T-helper 1 cell treated with Interleukin-12 subunit alpha and Interleukin-12 subunit beta and Interleukin-4 antibody, amounts not matched to agents 30 ng/mL and 1 ng/mL, for 36 hours (primary cell): ENCODE measurements around the gene MYRFL. TPM values are rescaled to one million over a fixed set of nuclear protein-coding genes. Genes with fewer than 3 reads are reported as not detected.

Experiments
- intact Hi-C: fragments of 100-400 bp; cut with micrococcal nuclease; formaldehyde crosslinking; loops from one replicate; pipeline ENCODE4 v1.15.1; 2024
- total RNA-seq: library from RNA; stranded (reverse); gene quantifications from 2 replicates; pipeline ENCODE4 v1.2.3, GENCODE V29; 2022

MYRFL gene
- total RNA-seq, 1 donor from 2014 or later, result 0.10 TPM

DNA sequence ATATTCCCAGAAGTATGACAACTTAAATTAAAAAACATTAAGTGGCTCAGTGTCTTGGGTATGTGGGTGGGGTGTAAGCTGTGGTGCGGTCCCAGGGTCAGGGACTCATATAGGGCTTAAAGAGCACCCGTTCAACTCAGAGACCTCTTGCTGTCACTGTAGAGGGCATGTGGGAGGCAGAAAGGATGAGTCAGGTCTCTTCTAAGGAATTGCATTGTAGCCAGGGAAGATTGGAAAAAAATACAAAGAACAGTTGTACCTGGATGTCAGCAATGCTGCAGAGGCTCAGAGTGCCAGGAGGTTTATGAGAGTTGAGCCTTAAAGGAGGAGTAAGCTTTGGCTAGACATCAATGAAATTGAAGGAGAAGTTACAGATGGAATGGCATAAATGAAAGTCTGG is 104.1 kb downstream of the MYRFL start:
- intact Hi-C loops, result no loop called here

DNA sequence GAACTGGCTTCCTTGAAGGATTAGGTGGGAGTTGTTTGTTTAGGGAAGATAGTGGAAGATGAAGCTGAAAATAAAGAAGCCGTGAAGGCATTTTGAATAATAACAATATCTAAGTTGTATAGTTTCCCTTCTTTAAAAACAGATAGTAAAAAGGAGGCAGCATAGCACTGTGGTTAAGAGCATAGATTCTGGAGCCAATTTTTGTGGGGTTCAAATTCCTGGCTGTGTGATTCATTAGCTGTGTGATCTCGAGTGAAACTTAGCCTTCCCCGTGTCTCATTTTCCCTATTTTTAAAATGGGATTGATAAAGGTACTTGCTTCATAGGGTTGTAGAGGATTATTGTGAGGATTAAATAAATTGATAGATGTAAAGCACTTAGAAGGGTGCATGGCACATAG is 104.5 kb downstream of the MYRFL start:
- intact Hi-C loops, result no loop called here

DNA sequence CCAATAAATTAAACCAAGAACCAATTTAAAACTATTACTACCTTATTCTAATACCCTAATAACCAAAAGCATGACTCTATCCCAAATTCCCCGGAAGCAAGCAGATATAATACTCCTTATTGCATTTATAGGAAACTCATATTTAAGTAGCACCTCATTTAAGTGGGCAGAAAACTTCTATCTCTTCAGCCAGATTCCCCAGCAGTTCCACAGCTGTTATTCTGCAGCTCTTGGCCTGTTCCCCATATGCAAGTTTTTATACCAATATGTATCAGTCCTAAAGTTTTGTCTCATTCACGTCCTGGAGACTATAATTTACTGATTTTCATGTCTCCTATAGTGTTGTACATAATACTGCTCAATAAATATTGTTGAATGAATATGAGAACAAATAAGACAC is 106.5 kb downstream of the MYRFL start:
- intact Hi-C loops, result no loop called here

DNA sequence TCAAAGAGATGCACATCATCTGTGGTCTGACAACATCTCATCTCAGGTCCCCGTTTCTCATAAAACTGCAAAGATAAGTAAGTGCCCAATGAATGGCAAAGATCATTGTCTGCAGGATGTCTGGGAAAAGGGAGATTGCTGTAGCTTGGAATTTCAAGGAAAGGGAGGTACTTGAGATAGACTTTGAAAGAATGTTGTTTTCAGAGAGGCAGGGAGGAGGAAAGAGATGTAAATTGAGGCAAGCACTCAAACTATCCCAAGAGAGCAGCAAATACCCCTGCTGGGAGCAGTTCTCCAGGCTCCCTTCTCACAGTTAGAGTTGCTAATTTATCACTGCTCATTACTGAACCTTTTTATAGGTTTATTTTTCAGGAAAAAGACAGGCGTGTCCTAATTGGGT is 107.1 kb downstream of the MYRFL start:
- intact Hi-C loops, result no loop called here

DNA sequence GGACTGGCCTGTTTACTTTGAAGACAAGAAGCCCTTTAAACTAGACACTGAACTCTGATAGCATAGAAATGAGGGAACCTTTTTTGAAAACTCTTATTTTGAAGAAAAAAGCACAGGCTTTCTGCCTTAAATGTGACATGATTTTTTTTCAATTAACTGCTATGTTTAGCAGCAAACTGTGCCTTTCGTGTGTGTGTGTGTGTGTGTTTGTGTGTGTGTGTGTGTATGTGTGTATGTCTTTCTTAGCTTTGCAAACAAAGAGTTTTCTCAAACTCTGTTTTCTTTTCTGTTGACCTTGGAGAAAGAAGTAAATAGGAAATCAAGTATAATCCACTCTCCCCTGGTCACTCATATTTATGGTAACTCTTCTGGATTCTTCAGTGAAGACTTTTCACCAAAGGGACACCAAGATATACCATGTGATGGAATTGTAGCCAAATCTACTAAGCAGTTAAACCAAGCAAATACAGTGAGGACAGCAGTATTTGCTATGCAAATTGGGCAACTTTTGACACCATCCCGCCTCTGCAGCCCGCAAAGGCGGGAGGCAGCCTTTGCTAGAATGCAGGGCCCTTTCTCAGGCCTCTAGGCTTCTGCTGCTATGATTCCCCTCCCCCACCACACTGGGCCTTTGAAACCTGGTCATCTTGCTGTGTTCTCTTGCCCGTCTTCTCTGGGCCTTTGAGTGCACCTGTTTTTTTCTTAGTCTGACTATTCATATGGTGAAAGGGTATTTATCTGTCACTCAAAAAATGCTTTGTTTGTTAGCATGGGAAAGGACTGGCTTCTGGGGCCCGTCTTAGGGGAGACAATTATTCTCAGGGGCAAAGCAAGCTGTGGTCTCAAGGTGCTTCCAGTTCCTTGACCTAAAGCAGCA is 107.9 kb downstream of the MYRFL start:
- intact Hi-C loops, result no loop called here

DNA sequence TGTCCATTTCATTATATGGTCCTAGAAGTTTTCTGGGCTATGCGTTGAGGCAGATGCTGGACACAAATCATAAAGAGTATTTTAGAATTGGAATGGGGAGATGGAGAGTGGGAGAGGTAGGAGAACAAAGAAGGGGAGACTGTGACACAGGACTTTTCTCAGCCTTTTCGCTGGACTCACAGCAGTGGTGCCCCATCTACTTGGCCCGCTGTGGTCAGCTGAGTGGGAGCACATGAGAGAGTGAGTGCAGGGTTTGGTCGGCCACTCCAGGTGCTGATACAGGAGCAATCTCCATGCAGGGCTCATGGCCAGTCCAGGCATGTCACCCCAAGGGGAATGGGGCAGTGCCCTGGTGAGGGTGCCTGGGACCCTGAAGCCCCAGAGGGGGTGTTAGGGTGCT is 109.0 kb downstream of the MYRFL start:
- intact Hi-C loops, result no loop called here

DNA sequence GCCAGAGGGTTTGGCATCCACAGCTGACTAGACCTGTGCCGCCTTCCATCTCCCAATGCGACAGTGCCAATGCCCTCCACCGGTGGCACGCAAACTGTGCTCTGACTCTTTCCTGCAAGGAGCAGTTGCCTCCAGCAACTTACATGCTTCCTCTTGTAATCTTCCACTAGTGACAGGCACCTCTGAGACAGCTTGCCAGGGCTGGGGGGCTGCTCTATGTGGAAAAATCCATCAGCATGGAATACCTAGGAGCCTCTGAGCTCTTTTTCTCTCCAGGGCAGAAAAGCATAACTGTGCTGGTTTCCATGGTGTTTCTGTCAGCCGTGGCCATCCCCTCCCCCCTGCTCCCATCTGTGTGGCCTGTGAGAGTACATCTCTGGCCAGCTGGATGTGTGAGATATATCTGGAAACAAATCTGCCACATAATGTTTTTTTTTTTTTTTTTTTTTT is 110.6 kb downstream of the MYRFL start:
- intact Hi-C loops, result no loop called here

DNA sequence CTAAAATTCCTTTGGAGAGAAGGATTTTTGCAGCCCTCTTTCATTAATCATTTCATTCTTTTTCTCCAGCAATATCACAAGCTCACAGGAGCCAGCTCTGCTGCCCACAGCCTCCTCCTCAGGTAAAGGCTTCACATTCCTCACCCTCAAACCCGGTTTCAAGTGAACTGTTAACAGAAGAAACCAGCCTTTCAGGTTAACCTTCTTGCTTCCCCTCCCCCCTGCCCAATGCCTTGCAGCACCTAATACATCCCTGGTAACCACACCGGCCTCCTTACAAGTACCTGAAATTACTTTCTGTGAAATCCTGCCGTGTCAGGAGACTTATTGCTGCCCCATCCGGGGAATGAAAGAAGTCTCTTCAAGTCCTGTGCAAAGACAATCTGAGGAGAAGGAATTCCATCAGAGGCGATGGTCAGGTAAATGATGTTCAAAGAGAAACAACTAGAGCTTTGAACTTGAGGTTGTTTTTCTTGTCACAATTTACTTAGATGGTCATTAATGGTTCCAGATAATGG is 111.2 kb downstream of the MYRFL start:
- intact Hi-C loops, result no loop called here

DNA sequence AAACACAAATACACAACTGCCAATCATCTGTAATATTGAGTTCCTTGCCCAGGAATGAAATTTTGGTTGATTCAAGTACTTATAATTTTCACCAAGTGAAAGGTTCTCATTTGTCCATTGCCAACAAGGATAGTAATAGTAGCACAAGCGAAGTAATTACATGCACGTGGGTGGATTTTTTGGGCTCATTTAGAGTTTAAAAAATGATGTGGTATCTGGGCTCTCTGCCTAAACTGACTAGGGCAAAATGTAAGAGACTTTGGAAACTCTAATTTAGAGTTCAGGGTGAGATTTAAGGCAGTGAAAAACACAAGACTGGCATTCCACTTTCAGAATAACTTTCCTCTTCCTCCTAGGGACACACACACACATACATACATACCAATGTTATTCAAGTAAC is 111.7 kb downstream of the MYRFL start:
- intact Hi-C loops, result no loop called here

DNA sequence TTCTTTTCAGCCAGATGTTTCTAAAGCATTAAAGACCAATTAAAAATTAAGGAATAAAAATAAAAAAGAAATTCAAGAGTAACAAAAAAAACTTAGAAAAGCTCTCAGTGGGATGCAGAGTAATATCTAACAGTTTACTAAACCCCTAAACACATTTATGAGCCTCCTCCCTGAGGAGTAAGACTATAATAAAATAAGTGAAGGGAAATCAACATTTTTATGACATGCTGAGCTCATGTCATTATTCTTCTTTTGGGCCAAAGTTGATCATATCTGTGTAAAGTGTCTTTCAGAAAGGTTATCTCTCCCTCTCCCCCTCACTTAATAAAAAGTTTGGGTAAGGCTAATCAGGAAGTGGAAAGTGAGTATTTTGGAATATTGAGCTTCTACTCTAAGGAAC is 122.1 kb downstream of the MYRFL start:
- intact Hi-C loops, result no loop called here

DNA sequence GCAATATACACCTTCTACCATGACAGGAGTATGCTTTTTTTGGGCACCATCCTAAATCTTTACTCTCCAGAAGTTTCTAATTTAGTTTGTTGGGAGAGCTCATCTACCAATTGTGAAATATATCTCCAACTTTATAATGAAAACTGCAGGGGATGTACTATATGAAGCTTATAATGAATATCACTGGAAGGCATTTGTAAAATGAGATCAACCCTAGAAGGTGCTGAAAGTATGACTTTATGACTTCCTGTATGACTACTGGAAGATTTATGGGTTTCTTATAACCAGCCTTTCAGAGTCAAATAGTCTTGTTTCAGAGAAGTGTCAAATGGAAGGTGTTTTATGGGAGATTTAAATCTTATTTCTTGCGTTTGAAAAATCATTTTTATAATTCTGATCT is 122.9 kb downstream of the MYRFL start:
- intact Hi-C loops, result no loop called here

DNA sequence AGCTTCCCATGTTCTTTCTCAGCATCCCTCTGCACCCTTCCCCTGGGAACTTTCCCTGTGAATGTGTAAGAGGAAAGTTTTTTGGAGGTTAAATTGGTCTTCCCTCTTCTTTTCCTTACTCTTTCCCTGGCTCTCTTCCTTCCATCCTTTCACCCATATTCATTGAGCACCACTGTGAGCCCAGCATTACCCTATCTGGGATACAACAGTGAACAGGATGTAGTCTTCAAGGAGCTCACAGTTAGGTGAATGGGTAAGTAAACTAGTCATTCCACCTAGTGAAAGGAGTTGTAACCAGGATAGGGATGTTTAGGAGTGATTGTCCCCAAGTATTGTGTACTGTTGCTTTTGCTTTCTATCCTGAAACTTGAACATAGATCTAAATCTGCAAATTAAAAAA is 123.8 kb downstream of the MYRFL start:
- intact Hi-C loops, result no loop called here

DNA sequence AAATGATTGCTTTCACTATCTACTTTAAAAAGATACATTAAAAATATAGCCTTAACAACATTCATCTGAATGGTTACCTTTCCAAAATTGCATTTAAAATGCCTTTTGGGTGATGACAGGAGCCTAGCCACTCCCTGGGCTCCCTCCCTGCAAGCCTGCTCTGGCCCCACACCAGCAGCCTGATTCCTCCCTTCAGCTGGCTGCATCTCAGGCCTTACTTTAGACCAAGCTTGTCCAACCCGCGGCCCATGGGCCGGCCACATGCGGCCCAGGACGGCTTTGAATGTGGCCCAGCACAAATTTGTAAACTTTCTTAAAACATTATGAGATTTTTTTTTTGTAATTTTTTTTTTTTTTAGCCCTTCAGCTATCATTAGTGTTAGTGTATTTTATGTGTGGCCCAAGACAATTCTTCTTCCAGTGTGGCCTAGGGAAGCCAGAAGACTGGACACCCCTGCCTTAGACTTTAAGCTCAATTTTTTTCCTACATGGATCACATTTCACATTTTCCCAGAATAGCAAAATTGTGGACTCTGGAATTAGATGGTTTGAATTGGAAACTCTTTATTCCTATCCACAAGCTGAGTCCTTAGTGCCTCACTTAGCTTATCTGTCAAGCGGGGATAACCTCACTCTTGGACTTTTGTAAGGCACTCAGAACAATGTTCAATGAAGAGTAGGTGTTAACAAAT is 124.4 kb downstream of the MYRFL start:
- intact Hi-C loops, result no loop called here

DNA sequence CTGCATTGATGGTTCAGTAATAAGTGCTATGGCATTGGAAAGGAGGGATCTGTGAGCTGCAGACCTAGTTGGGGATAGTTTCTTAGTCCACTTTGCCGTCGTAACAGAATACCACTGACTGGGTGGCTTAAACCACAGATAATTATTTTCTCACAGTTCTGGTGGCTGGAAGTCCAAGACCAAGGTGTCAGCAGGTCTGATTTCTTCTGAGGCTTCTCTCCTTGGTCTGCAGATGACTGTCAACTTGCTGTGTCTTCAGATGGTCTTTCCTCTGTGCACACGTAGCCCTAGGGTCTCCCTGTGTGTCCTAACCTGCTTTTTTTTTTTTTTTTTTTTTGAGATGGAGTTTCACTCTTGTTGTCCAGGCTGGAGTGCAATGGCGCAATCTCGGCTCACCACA is 126.1 kb downstream of the MYRFL start:
- intact Hi-C loops, result no loop called here

DNA sequence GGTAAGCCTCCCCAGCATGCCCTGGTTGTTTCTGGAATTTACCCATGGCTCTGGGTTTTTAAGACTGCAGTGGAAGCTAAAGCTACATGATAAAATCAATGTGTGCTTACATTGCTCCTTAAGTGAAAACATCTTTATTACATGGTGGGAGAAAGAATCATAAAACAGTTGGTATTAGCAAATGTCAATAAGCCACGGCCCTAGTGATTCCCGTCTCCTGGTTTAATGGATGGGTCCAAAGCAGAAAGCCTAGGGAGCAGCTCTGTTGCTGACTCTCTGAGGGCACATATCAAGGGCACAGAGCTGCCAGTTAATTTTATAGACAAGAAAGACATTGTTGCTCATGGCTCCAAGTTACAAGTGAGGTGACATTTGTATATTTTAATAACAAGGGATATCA is 127.9 kb downstream of the MYRFL start:
- intact Hi-C loops, result no loop called here

DNA sequence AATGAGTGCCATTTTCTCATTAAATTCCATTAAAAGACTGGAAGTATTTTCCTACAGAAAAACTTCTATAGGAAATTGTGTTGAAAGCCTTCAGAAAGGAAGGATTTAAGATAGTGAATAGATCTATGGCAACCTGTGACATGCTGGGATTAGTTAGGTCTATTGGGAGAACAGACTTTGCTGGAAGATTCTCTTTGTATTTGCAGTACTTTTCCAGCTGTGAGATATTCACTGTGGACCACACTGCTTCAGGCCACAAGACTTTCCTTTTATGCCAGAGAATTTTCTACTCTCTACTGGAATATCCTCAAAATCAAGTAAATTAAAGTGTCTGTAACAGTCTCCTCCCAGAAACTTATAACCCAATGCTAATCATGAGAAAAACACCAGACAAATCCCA is 136.2 kb downstream of the MYRFL start:
- intact Hi-C loops, result no loop called here

DNA sequence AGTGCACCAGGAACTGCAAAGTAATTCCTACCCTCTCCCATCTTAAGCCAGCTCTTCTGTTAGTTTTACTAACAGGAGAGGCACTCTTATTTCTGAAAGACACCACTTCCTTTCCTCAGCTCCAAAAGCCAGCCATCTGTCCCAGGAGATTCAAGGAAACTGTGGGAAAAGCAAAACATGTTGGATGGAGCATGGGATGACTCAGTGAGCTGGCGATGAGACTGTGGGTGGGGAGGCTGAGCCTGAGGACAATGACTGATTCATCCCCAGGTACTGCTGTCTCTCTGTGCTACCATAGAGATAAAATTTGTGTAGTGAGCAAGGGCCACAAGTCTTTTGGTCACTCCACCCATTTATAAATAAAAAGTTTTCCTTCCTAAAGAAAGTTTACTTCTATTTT is 141.4 kb downstream of the MYRFL start:
- intact Hi-C loops, result no loop called here

DNA sequence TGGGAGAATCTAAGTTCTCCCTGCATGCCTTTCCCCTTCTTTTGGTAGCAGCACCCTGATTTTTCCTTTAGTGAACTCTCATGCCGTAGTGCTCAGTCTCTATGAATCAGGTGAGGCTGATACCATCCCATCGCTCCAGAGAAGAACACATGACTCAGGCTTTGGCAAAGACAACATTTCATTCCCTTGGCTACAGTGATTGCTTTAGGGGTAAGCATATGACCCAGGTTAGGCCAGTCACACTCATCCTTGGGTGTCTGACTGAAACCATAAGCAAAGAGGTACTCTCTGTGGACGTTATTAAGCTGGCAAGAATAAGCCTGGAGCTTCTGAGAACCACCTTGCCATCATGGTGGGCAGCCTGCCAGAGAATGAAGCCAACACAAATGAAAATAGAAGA is 141.8 kb downstream of the MYRFL start:
- intact Hi-C loops, result no loop called here

DNA sequence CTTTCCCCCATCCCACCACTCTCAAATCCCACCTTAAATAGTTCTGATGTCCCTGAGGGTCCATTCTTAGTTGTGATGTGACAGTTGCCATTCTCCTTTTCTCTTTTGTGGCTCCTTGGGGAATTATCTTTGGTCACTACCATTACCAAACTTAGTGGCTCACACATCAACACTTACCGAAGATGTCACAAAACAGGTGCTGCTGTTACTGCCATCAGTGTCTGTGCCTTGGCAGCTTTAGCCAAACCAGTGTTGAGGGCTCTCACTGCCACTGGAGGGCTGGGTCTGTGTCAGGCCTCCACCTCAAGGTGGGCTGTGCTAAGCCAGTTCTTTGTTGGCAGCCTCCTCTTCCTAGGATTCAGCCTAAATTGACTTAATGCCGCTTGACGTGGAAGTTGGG is 144.0 kb downstream of the MYRFL start:
- intact Hi-C loops, result no loop called here

DNA sequence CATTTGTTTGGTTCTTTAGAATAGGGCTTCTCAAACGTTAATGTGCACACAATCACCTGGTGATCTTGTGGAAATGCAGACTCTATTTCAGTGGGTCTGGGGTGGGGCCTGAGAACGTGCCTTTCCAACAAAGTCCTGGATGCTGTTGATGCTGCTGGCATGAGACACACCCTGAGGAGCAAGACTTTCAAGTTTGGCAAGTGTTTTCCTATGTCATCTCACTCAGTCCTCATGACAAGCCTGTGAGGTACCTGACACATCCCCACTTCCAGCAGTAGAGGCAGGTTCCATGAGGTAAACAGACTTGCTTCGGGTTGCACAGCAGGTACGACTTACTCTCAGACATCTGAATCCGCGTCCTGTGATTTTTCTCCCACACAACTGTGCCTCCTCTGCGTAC is 147.1 kb downstream of the MYRFL start:
- intact Hi-C loops, result no loop called here

DNA sequence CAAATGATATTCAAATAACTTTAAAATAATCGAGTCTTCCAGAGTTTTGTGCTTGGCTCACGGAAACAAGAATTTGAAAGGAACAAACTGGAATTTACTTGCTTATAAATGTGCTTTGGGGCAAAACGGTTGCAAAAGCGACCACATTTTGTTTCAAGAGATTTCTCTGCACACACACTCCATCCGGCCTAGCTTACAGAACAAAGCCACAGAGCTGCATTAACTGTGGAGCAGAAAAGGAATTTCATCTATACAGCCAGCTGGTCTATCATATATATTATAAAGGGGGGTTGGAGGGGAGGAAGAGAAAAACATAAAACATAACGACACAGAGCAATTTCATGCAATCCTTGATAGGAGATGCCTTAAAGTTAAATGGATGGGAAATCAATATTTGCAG is 153.0 kb downstream of the MYRFL start:
- intact Hi-C loops, result no loop called here

DNA sequence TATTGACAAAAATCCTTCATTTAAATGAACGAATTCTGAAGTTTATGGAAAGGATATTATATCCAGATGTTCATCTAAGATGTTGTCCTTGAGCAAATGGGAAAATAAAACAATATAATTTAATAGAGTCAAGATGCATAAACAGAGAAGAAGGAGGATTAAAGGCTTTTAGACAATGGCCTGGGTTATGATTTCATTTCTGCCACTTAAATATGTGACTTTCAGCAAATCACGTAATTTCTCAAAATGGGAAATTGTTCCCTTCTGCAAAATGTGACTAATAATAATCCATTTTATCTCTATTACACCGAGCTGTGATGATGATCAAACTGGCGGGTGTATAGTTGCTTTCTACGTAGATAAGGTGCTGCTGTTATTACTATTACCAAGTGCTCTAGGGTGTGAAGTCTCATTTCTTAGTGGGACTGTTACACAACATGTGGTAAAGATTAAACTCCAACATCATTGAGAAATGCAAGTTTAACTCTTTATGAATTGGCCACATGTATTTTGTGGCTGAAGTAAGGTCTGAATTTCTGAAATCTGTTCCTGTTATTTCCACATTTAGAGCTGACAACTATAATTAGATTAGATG is 157.0 kb downstream of the MYRFL start:
- intact Hi-C loops, result no loop called here
